ENCODE measurements around the gene DCTN4. TPM values are rescaled to one million over a fixed set of nuclear protein-coding genes. Genes with fewer than 3 reads are reported as not detected.
A peak's percentile ranks its signal among the peaks of the same experiment; 100 is the strongest.

Gene DCTN4
- total RNA-seq, 1 experiment from 2014 or later = 67.6 TPM

- Histone ChIP-seq H3K4me3 (ENCODE audit: low read depth, low read length, poor library complexity, severe bottlenecking) (no peak overlapping the region), H3K27ac (ENCODE audit: low read depth, low read length, poor library complexity, severe bottlenecking) (no peak overlapping the region), H3K4me1 (ENCODE audit: insufficient read depth, low read length, poor library complexity, severe bottlenecking) (peaks cover 61% of the 10 kb centered on the region), H3K36me3 (ENCODE audit: insufficient read depth, low read length, poor library complexity, severe bottlenecking) (no peaks in the 10 kb centered on the region), H3K9me3 (ENCODE audit: low read depth, low read length, poor library complexity, severe bottlenecking) (peaks cover 4% of the 10 kb centered on the region), H3K27me3 (replicated peaks; ENCODE audit: insufficient read depth, low read depth, low read length, poor library complexity) (no peaks in the 10 kb centered on the region)
- ChIA-PET CTCF (no interaction called here), POLR2A (ENCODE audit: low non-redundant PET) (no interaction called here)
- intact Hi-C loops (cut with micrococcal nuclease; ENCODE audit: unreplicated experiment) = no loop called here
- no TSS peak for BruUV-seq (replicated peaks)
- TF ChIP-seq CTCF (conservative IDR thresholded peaks at IDR 0.05; ENCODE audit: low read depth, low read length) (no peak), EZH2 (IDR thresholded peaks at IDR 0.05; ENCODE audit: borderline replicate concordance, low read depth, low read length, poor library complexity, severe bottlenecking) (no peak)
- no peak for DNase-seq (ENCODE audit: low spot score)
These were observed 28.1 kb upstream of the DCTN4 start for GRCh38 chr5:150786876-150787275.

GRCh38 chr5:150785950-150786349, 27.1 kb upstream of the DCTN4 start:
- no peak for DNase-seq (ENCODE audit: low spot score)
- intact Hi-C loops (cut with micrococcal nuclease; ENCODE audit: unreplicated experiment) = no loop called here
- Histone ChIP-seq H3K9me3 (ENCODE audit: low read depth, low read length, poor library complexity, severe bottlenecking) (peaks cover 4% of the 10 kb centered on the region), H3K4me1 (ENCODE audit: insufficient read depth, low read length, poor library complexity, severe bottlenecking) (peaks cover 64% of the 10 kb centered on the region), H3K27ac (ENCODE audit: low read depth, low read length, poor library complexity, severe bottlenecking) (no peak overlapping the region), H3K27me3 (replicated peaks; ENCODE audit: insufficient read depth, low read depth, low read length, poor library complexity) (no peaks in the 10 kb centered on the region), H3K4me3 (ENCODE audit: low read depth, low read length, poor library complexity, severe bottlenecking) (no peak overlapping the region), H3K36me3 (ENCODE audit: insufficient read depth, low read length, poor library complexity, severe bottlenecking) (no peaks in the 10 kb centered on the region)
- BruUV-seq (replicated peaks) = no TSS peak
- POLR2A ChIA-PET (ENCODE audit: low non-redundant PET) = no interaction called here
- CTCF ChIA-PET = no interaction called here
- no peak for TF ChIP-seq CTCF (conservative IDR thresholded peaks at IDR 0.05; ENCODE audit: low read depth, low read length)
- no peak for TF ChIP-seq EZH2 (IDR thresholded peaks at IDR 0.05; ENCODE audit: borderline replicate concordance, low read depth, low read length, poor library complexity, severe bottlenecking)

- H3K27me3 ChIP-seq (replicated peaks; ENCODE audit: insufficient read depth, low read depth, low read length, poor library complexity) = no peaks in the 10 kb centered on the region
- peak overlapping the region; percentile 69 for H3K27ac ChIP-seq (ENCODE audit: low read depth, low read length, poor library complexity, severe bottlenecking)
- no TSS peak for BruUV-seq (replicated peaks)
- no peak overlapping the region for H3K4me3 ChIP-seq (ENCODE audit: low read depth, low read length, poor library complexity, severe bottlenecking)
- peaks cover 62% of the 10 kb centered on the region for H3K4me1 ChIP-seq (ENCODE audit: insufficient read depth, low read length, poor library complexity, severe bottlenecking)
- ChIA-PET CTCF (no interaction called here), POLR2A (ENCODE audit: low non-redundant PET) (interaction anchor here (0.6 to 0.7 kb wide), 2 partner anchors 57 to 94 kb away, joined by 5 to 11 read pairs; no protein-coding TSS in a partner anchor)
- H3K9me3 ChIP-seq (ENCODE audit: low read depth, low read length, poor library complexity, severe bottlenecking) = peaks cover 4% of the 10 kb centered on the region
- DNase-seq (ENCODE audit: low spot score) = peak; percentile 93
- no peak for TF ChIP-seq EZH2 (IDR thresholded peaks at IDR 0.05; ENCODE audit: borderline replicate concordance, low read depth, low read length, poor library complexity, severe bottlenecking)
- no peak for TF ChIP-seq CTCF (conservative IDR thresholded peaks at IDR 0.05; ENCODE audit: low read depth, low read length)
- intact Hi-C loops (cut with micrococcal nuclease; ENCODE audit: unreplicated experiment) = no loop called here
- H3K36me3 ChIP-seq (ENCODE audit: insufficient read depth, low read length, poor library complexity, severe bottlenecking) = no peaks in the 10 kb centered on the region
These were observed 24.7 kb upstream of the DCTN4 start for GRCh38 chr5:150783422-150783928.

Data from A673 (cell line).